ENCODE measurements around the gene CTNNA2.

The CTNNA2 gene

DNA sequence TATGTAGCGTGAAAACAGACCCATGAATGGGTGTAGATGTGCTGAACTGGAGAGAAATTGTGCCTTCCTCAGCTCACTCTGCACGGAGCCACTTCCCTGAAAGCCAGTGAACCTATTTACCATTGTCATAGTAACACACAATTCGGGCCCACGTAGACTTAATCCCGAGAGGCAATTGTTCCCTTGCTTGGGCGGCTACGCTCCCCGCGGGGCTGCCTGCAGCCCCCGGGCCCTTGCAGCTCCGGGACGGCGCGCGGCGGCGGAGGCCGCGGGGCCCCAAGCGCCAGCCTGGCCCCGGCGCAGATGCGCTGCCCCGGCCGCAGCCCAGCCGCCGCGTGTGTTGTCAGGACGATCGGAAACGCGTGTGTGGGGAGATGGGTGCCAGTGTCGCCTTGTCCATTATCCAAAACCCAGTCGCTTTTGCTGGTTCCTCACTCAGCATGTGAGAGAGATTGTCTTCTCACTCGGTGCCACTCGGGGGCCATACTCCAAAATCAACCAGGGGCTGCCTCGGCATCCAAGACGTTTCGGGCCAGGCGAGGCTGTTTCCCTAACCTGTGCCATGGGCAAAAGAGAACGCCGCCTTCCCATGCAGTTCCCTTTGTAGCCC, 809.6 kb downstream of the CTNNA2 start:
- Histone ChIP-seq H3K4me1 (ENCODE audit: control insufficient read depth, insufficient read depth, low read length) (no peaks in the 10 kb centered on the region), H3K36me3 (ENCODE audit: control insufficient read depth, insufficient read depth, low read length) (no peaks in the 10 kb centered on the region), H3K4me3 (ENCODE audit: low read length) (no peak overlapping the region), H3K27ac (ENCODE audit: low read depth, low read length) (no peak overlapping the region), H3K9ac (ENCODE audit: low read length) (no peak overlapping the region), H3K27me3 (ENCODE audit: control insufficient read depth, insufficient read depth, low read length) (no peaks in the 10 kb centered on the region)

DNA sequence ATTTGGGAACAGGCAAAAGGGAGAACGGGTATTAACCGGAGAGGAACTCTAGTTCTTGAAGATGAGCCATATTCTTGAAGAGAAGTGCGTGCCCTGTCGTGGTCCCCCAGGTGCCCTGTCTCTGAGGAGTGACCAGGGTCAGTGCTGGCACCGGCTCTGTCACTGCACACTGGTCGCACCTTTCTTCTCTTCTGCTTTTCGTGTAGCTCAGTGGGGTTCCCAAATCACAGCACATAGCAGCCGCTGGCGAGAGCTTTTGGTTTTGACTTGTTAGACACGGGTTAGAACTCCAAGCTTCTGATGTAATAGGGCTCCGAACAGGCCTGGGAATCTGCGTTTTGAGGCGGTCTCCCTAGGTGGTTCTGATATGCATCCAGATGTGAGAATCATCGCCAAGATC, 810.1 kb downstream of the CTNNA2 start:
- Histone ChIP-seq H3K27me3 (ENCODE audit: control insufficient read depth, insufficient read depth, low read length) (no peaks in the 10 kb centered on the region), H3K27ac (ENCODE audit: low read depth, low read length) (no peak overlapping the region)

DNA sequence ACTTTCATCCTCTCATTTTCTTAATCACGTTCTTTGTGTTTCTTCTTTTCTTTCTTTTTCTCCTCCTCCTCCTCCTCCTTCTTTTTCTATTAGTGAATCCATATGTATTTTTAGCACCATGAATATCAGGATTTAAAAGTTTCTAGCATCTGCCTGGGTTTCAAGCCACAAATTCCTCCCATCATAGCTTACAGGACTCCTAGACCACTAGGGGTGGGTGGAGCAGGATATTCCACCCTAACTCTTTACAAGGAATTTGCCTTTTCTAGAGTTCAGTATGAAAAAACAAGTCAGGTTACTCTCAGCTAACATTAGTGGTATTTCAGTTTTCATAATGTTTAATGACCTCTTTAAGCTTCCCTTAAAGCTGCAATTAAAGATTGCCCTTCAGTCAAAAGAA, 810.8 kb downstream of the CTNNA2 start:
- no peak overlapping the region for H3K9ac ChIP-seq (ENCODE audit: low read length)
- no peaks in the 10 kb centered on the region for H3K4me1 ChIP-seq (ENCODE audit: control insufficient read depth, insufficient read depth, low read length)
- no peaks in the 10 kb centered on the region for H3K27me3 ChIP-seq (ENCODE audit: control insufficient read depth, insufficient read depth, low read length)
- no peak overlapping the region for H3K27ac ChIP-seq (ENCODE audit: low read depth, low read length)
- no peak overlapping the region for H3K4me3 ChIP-seq (ENCODE audit: low read length)
- H3K36me3 ChIP-seq (ENCODE audit: control insufficient read depth, insufficient read depth, low read length), result no peaks in the 10 kb centered on the region

More for the DNA sequence above, 810.1 kb downstream of the CTNNA2 start:
- no peaks in the 10 kb centered on the region for H3K36me3 ChIP-seq (ENCODE audit: control insufficient read depth, insufficient read depth, low read length)
- no peak overlapping the region for H3K9ac ChIP-seq (ENCODE audit: low read length)
- no peaks in the 10 kb centered on the region for H3K4me1 ChIP-seq (ENCODE audit: control insufficient read depth, insufficient read depth, low read length)
- no peak overlapping the region for H3K4me3 ChIP-seq (ENCODE audit: low read length)

DNA sequence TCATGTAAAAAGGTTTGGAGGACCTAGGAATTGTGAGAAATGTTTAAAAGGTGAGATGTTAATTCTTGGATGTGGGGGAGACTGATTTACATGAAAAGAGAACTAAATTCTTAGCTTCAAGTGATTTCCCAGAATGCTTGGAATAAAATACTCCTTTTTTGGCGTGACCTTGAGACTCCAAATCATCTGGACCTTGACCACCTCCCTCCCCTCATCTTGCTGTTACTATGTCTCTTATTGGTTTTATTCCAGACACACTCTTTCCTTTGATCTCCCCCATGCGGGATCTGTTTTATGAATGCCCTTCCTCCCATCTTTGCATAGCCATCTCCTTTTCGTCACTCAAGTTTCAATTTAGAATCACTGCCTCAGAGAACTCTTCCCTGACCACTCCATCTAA, 811.7 kb downstream of the CTNNA2 start:
- H3K9ac ChIP-seq (ENCODE audit: low read length), result no peak overlapping the region
- H3K27me3 ChIP-seq (ENCODE audit: control insufficient read depth, insufficient read depth, low read length), result no peaks in the 10 kb centered on the region
- no peaks in the 10 kb centered on the region for H3K36me3 ChIP-seq (ENCODE audit: control insufficient read depth, insufficient read depth, low read length)
- H3K4me3 ChIP-seq (ENCODE audit: low read length), result no peak overlapping the region
- no peak overlapping the region for H3K27ac ChIP-seq (ENCODE audit: low read depth, low read length)
- H3K4me1 ChIP-seq (ENCODE audit: control insufficient read depth, insufficient read depth, low read length), result no peaks in the 10 kb centered on the region

DNA sequence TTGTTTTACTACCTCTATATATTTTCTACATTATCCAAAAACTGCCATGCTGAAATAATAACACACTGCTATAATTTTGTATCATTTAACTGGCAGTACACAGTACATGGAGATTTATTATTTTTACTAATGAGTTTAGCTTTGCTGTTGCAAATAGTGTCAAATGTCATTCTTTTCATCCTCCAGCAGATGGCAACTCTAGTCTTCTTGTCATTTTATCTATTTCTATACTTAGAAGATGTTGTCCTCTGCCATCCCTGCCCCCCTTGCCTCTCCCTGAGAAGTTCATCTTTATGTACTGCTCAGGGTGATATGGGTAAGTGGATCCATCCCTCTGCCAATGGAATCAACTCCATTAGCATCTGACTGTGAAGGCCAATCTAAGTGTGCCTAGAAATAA, 813.4 kb downstream of the CTNNA2 start:
- H3K4me3 ChIP-seq (ENCODE audit: low read length), result no peak overlapping the region
- H3K27ac ChIP-seq (ENCODE audit: low read depth, low read length), result no peak overlapping the region
- no peaks in the 10 kb centered on the region for H3K4me1 ChIP-seq (ENCODE audit: control insufficient read depth, insufficient read depth, low read length)
- H3K36me3 ChIP-seq (ENCODE audit: control insufficient read depth, insufficient read depth, low read length), result no peaks in the 10 kb centered on the region
- no peaks in the 10 kb centered on the region for H3K27me3 ChIP-seq (ENCODE audit: control insufficient read depth, insufficient read depth, low read length)
- H3K9ac ChIP-seq (ENCODE audit: low read length), result no peak overlapping the region

DNA sequence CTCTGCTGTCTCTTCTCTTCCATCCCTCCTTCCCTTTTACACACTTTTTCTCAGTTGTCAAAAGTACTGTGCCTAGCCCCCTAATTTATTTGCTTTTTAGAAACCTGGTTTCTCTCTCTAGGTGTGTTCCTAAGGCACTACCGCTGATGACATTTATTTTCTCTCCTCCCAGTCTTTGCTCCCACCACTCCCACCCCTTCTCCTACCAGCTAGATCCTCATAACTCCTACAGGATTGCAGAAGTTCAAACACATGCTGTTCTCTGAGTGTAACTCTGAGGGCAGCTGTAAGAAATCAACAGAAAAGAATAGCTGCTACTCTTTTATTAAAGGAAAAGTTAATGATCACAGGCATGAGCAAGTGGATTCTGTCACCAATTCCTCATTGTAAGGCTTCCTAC, 814.0 kb downstream of the CTNNA2 start:
- no peaks in the 10 kb centered on the region for H3K27me3 ChIP-seq (ENCODE audit: control insufficient read depth, insufficient read depth, low read length)
- no peak overlapping the region for H3K9ac ChIP-seq (ENCODE audit: low read length)
- H3K4me3 ChIP-seq (ENCODE audit: low read length), result no peak overlapping the region
- H3K36me3 ChIP-seq (ENCODE audit: control insufficient read depth, insufficient read depth, low read length), result no peaks in the 10 kb centered on the region
- no peak overlapping the region for H3K27ac ChIP-seq (ENCODE audit: low read depth, low read length)
- H3K4me1 ChIP-seq (ENCODE audit: control insufficient read depth, insufficient read depth, low read length), result no peaks in the 10 kb centered on the region

DNA sequence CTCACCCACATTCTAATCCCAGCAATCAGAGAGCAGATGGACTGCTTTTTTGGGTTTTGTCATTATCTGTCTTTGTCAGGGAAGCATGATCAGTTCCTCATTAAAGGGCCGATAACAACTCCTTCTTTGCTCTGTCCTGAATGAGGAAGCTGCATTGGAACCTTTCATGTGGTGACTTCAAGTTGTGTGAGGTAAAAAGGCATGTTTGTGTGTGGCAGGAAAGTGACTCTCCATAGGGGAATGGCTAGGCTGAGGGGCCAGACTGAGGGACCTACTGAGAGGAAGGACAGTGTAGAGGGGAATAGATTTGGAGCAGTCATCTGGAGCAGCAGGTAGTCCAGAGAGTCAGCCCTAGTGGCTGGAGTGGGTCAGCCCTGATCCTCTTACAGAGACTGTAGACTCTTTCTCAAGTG, 815.3 kb downstream of the CTNNA2 start:
- Histone ChIP-seq H3K9ac (ENCODE audit: low read length) (no peak overlapping the region), H3K27me3 (ENCODE audit: control insufficient read depth, insufficient read depth, low read length) (no peaks in the 10 kb centered on the region), H3K4me1 (ENCODE audit: control insufficient read depth, insufficient read depth, low read length) (no peaks in the 10 kb centered on the region), H3K4me3 (ENCODE audit: low read length) (no peak overlapping the region), H3K27ac (ENCODE audit: low read depth, low read length) (no peak overlapping the region), H3K36me3 (ENCODE audit: control insufficient read depth, insufficient read depth, low read length) (no peaks in the 10 kb centered on the region)

DNA sequence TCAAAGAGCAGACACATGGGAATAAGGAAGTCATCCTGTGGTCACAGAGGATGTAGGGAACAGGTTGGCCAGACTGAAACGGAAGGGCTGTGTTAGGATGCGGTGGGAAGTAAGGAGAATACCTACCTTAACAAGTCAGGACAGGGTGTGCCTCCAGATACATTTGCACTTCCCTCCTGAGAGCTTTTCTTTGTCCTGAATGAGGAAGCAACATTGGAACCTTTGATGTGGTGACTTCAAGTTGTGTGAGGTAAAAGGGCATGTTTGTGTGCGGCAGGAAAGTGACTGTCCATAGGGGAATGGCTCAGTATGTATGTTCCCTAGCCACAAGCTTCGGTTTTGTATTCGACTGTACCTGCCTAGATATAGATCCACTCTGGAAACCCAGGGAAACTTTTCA, 816.6 kb downstream of the CTNNA2 start:
- Histone ChIP-seq H3K4me3 (ENCODE audit: low read length) (no peak overlapping the region), H3K4me1 (ENCODE audit: control insufficient read depth, insufficient read depth, low read length) (no peaks in the 10 kb centered on the region), H3K27me3 (ENCODE audit: control insufficient read depth, insufficient read depth, low read length) (no peaks in the 10 kb centered on the region), H3K36me3 (ENCODE audit: control insufficient read depth, insufficient read depth, low read length) (no peaks in the 10 kb centered on the region), H3K27ac (ENCODE audit: low read depth, low read length) (no peak overlapping the region), H3K9ac (ENCODE audit: low read length) (no peak overlapping the region)

DNA sequence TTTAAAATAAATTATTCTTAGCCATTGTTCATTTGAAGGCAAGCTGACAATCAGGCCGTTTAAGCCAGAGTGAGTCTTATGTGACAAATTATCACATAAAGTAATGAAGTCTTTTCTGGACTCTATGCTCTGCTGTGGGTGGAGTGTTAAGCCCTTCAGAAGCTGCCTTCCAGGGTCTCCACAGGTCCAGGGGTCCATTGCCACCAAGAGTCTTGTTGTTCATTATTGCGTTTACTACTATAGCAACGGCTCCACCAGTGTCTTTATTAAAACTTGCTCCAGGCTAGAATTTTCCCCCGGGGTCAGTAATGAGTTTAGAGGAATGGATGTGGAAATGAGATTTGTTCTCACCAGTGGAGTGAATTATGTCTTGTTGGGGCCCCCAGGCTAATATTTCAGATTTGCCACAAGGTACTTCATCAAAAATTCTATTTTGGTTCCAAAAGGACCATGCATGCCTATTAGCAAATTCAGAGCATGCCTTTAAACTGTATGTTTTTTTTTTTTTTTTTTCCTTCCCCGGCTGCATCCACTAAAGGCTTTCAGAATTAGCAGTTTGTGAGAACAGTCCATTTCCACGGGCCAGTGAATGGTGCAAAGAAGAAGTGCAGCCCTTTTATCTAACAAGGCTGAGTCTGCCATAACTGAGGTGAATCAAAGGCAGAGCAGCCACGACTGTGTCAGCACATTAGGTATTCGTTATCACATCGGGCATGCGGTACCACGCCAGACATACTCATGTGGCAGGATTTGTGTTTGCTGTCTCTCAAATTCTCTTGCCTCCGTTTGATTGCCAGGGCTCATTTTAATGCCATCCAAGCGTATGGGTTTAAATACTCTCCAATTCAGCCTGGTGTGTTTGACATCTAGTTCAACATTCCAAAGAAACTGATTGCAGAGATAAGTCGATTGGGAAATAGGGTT, 817.9 kb downstream of the CTNNA2 start:
- Histone ChIP-seq H3K27ac (ENCODE audit: low read depth, low read length) (no peak overlapping the region), H3K36me3 (ENCODE audit: control insufficient read depth, insufficient read depth, low read length) (no peaks in the 10 kb centered on the region), H3K27me3 (ENCODE audit: control insufficient read depth, insufficient read depth, low read length) (no peaks in the 10 kb centered on the region), H3K4me3 (ENCODE audit: low read length) (no peak overlapping the region), H3K9ac (ENCODE audit: low read length) (no peak overlapping the region), H3K4me1 (ENCODE audit: control insufficient read depth, insufficient read depth, low read length) (no peaks in the 10 kb centered on the region)

DNA sequence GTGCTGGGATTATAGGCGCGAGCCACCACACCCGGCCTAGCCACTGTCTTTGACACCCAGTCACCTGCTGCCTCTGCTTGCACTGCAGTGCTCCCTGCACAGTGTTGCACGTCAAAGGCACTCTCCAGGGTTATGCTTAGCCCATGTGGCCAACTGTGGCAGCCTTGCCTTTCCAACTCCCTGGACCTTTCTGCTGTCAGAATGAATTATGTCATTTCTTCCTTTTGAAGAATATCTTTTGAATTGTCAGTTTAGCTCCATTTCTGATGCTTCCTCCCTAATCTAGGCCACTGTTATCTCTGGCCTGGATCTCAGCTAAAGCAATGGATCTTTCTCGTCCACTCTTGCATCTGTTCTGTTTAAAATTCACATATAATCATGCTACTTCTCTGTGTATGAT, 821.0 kb downstream of the CTNNA2 start:
- no peaks in the 10 kb centered on the region for H3K4me1 ChIP-seq (ENCODE audit: control insufficient read depth, insufficient read depth, low read length)
- H3K27me3 ChIP-seq (ENCODE audit: control insufficient read depth, insufficient read depth, low read length), result no peaks in the 10 kb centered on the region
- no peaks in the 10 kb centered on the region for H3K36me3 ChIP-seq (ENCODE audit: control insufficient read depth, insufficient read depth, low read length)
- no peak overlapping the region for H3K9ac ChIP-seq (ENCODE audit: low read length)
- H3K4me3 ChIP-seq (ENCODE audit: low read length), result no peak overlapping the region
- H3K27ac ChIP-seq (ENCODE audit: low read depth, low read length), result no peak overlapping the region

DNA sequence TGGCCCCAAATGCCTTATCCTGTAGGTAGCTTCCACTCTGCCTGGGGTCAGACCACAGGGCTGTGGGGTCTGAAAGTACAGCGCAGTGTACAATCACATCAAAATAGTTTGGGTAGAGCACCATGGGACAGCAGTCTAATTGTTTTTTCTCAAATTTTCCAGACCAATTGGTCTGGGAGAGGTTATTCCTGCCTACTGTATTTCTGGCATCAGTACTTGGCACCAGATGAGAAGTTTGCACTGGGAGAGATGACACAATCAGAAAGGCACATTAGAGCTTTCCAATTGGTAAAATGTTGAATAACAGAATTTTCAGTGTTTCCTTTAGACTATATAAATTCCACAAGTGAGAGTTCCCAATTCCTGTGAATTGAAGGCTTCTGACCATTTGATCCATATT, 822.6 kb downstream of the CTNNA2 start:
- no peak overlapping the region for H3K27ac ChIP-seq (ENCODE audit: low read depth, low read length)
- H3K36me3 ChIP-seq (ENCODE audit: control insufficient read depth, insufficient read depth, low read length), result no peaks in the 10 kb centered on the region
- no peak overlapping the region for H3K9ac ChIP-seq (ENCODE audit: low read length)

DNA sequence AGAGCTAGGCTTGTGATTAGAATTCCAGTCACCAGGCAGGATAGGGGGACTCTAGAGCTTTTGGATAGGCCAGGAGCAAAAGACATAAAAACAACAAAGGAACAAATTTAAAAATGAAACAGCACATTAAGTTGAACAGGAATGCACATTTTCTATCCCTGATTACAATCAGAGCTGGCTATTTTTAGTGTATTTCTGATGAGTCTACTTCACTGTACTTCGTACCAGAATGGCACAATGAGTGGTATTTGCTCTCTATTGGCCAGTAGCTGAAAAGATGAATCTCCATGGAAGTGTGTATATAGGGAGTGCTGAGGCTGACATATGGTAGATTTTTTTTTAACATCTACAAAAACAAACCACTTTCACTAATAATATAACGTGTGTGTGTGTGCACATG, 825.9 kb downstream of the CTNNA2 start:
- no peak overlapping the region for H3K4me3 ChIP-seq (ENCODE audit: low read length)
- H3K27me3 ChIP-seq (ENCODE audit: control insufficient read depth, insufficient read depth, low read length), result no peaks in the 10 kb centered on the region
- H3K36me3 ChIP-seq (ENCODE audit: control insufficient read depth, insufficient read depth, low read length), result no peaks in the 10 kb centered on the region
- H3K9ac ChIP-seq (ENCODE audit: low read length), result no peak overlapping the region
- no peaks in the 10 kb centered on the region for H3K4me1 ChIP-seq (ENCODE audit: control insufficient read depth, insufficient read depth, low read length)
- H3K27ac ChIP-seq (ENCODE audit: low read depth, low read length), result no peak overlapping the region

More for the DNA sequence above, 822.6 kb downstream of the CTNNA2 start:
- no peaks in the 10 kb centered on the region for H3K27me3 ChIP-seq (ENCODE audit: control insufficient read depth, insufficient read depth, low read length)
- no peaks in the 10 kb centered on the region for H3K4me1 ChIP-seq (ENCODE audit: control insufficient read depth, insufficient read depth, low read length)
- H3K4me3 ChIP-seq (ENCODE audit: low read length), result no peak overlapping the region

DNA sequence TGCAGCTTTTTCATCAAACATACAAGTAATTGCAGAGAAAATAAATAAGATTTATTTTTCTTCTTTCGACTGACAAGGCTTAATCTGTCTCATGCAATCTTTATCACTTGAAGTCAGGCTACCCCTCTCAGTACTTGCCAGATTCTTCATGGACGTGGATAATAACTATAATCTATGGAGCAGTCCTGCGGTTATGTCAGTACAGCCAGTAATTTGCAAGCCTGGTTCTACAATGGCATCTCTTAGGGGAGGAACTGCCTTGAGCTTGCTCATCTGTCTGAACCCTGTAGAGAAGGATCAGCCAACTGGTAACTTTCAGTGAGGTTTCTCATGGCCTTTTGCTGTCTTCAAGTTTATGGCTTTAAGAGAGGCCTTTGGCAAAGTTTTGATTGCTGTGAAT, 827.2 kb downstream of the CTNNA2 start:
- no peaks in the 10 kb centered on the region for H3K27me3 ChIP-seq (ENCODE audit: control insufficient read depth, insufficient read depth, low read length)
- no peak overlapping the region for H3K4me3 ChIP-seq (ENCODE audit: low read length)
- no peaks in the 10 kb centered on the region for H3K4me1 ChIP-seq (ENCODE audit: control insufficient read depth, insufficient read depth, low read length)
- H3K9ac ChIP-seq (ENCODE audit: low read length), result no peak overlapping the region
- H3K36me3 ChIP-seq (ENCODE audit: control insufficient read depth, insufficient read depth, low read length), result no peaks in the 10 kb centered on the region
- H3K27ac ChIP-seq (ENCODE audit: low read depth, low read length), result no peak overlapping the region

All from rectal smooth muscle tissue (tissue), 1 donor.